ENCODE results near the gene TAC1.
"Not testable (repeated sequence)": the region's sequence is repeated elsewhere in the genome, so short reads cannot be mapped to it uniquely, and the experiment has no call there.

Gene TAC1

GRCh38 chr7:97731736-97732564, at the start of gene TAC1:
Gene TAC1 (plus strand): TSS chr7:97732086. CDS start chr7:97732613, 527 bp downstream.
- intact Hi-C loops (cut with DNase I) = no loop called here
- peak in 2 of 10 donors; percentile 36 to 52 for DNase-seq

DNA sequence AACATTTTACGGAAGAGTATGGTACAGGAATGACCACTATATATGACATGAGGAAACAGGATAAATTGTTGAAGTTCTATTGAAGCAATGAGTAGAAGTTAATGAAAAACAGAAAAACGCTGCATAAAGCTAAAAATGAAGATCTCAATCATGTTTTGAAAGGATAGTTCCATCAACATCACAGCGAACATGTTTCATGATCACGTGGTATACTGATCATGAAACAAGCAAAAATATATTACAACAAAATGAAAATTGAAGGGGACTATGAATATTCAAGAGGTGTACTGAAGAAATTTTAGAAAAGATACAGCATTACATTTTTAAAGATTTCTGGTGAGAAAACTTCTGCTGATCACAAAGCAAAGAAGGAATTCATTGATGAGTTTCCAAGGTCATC, 45.9 kb upstream of the TAC1 start:
- no peak for DNase-seq
- intact Hi-C loops (cut with DNase I) = no loop called here

- intact Hi-C loops (cut with DNase I) = no loop called here
- no peak for DNase-seq
Measured at GRCh38 chr7:97693586-97693985, 38.3 kb upstream of the TAC1 start.

GRCh38 chr7:97694355-97694754, 37.5 kb upstream of the TAC1 start:
- no peak for DNase-seq
- intact Hi-C loops (cut with DNase I) = no loop called here

DNA sequence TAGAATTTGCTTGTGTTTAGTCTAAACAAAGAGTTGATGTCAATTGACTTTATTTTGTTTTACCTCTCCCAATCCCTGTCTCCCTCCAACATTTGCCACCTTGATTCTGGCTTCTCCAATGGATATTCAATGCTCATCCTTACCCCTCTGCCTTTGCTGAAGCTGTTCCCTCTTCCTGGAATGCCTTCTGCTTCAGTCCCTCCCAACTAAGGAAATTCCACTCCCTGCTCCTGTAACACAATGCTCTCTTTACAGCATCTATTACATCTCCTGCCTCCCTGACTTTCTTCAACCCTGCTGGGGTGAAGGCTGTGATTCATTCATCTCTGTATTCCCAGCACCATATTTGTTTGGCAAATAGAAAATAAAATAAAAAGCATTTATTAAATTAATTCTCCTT, 34.5 kb upstream of the TAC1 start:
- no peak for DNase-seq
- intact Hi-C loops (cut with DNase I) = no loop called here

GRCh38 chr7:97722386-97722785, 9.5 kb upstream of the TAC1 start:
- DNase-seq = no peak
- intact Hi-C loops (cut with DNase I) = no loop called here

DNA sequence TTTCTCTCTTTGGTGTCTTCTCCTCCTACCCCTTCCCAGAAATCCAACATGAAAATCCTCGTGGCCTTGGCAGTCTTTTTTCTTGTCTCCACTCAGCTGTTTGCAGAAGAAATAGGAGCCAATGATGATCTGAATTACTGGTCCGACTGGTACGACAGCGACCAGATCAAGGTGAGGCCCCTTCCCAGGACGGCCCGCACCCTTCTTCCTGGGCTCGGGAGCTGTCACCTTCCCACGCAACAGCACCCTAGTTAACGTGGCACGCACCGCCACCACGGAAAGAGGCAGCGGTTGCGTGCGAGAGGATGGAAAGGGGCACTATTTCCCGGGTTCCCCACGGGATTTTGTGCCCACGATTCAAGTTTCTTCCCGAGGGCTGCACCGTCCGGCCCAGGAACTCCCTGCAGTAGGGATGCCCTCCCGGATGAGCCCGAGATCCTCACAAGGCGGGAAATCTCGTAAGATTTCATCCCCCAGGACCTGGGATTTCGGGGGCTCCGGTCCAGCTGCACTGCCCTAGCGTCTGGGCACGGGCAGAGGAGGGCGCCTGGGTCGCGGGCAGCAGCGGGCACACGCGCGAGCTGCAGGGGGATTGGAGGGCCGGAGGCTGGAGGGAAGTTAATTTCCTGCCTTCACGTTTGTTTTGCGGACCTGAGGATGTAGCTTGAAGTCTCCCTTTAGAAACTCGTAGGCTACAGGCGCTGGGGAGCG, 834 bp downstream of the TAC1 start:
- peak in 3 of 10 donors; percentile 48 to 82 (median 58) for DNase-seq

GRCh38 chr7:97733276-97734161, 1.6 kb downstream of the TAC1 start:
- intact Hi-C loops (cut with DNase I) = no loop called here
- peak in 3 of 10 donors; percentile 70 to 81 (median 76) for DNase-seq

More for the DNA sequence above, 834 bp downstream of the TAC1 start:
- intact Hi-C loops (cut with DNase I) = no loop called here

GRCh38 chr7:97734255-97734654, 2.4 kb downstream of the TAC1 start:
- no peak for DNase-seq
- intact Hi-C loops (cut with DNase I) = no loop called here

DNA sequence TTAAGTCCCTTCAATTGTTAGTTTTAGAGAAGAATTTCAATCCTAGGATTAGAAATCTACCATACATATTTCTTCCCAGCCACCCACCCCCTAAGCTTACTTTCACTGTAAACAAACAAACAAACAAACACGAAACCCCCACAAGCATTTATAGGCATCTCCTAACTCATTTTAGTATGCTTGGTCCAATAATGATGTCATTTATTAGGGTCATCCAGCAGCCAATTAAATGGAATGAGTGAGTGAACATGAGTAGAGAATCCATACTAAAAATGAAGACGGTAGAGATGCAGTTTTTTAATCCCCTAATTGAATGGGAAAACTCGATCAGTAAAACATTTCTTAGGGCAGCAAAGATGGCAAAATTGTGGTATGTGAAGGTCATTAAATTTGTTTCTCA, 3.2 kb downstream of the TAC1 start:
- intact Hi-C loops (cut with DNase I) = no loop called here
- DNase-seq = no peak

DNA sequence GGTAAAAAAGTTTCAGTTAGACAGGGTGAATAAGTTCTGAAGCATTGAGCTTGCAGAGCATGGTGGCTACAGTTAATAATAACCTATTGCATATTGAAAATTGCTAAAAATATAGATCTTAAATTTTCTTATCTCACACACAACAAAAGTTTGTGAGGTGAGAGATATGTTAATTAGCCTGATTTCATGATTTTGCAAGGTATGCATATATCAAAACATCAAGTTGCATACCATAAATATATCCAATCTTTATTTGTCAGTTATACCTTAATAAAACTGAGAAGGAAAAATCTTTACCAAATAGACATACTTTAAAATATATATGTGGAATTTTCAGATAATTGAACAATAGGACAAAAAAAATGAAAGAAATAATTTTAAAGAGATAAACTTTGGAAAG, 16.6 kb downstream of the TAC1 start:
- intact Hi-C loops (cut with DNase I) = no loop called here

DNA sequence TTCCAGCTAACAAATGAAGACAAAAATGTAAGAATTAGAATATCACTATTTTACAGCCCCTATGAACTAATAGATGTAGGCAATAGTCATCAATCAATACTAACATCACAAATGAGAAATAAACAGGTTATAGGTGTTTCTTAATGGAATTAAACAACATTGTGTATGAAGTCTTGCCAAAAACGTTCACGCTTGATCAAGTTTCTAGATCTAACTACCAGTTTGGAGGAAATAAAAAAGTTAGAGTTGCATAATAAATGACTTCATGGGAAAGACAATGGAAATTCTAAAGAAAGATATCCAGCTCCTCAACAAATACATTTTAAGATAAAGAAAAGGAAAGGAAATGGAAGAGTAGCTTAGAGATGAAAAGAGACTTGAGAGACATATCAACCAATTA, 19.7 kb downstream of the TAC1 start:
- no peak for DNase-seq
- intact Hi-C loops (cut with DNase I) = no loop called here

More for the DNA sequence above, 16.6 kb downstream of the TAC1 start:
- no peak for DNase-seq

GRCh38 chr7:97752215-97752614, 20.3 kb downstream of the TAC1 start:
- intact Hi-C loops (cut with DNase I) = no loop called here
- DNase-seq = no peak

GRCh38 chr7:97757824-97758223, 25.9 kb downstream of the TAC1 start:
- intact Hi-C loops (cut with DNase I) = no loop called here
- no peak for DNase-seq

DNA sequence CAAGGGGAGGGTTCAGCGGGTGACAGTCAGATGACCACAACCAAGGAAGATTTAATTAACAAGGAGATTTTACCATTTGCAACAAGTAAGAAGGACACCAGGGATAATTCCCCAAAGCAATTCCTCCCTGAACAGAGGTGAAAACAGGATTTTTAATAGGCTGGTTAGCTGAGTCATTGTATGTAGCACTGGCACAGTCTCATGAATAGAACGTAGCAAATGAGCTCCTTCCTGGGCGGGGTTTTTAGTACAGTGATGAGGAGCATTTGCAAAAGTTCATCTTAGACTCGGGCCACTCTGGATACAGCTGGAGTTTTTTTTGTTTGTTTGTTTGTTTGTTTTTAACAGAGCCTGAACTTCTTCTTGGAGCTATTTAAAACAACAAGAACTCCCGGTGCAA, 39.0 kb downstream of the TAC1 start:
- no peak for DNase-seq
- intact Hi-C loops (cut with DNase I) = no loop called here

DNA sequence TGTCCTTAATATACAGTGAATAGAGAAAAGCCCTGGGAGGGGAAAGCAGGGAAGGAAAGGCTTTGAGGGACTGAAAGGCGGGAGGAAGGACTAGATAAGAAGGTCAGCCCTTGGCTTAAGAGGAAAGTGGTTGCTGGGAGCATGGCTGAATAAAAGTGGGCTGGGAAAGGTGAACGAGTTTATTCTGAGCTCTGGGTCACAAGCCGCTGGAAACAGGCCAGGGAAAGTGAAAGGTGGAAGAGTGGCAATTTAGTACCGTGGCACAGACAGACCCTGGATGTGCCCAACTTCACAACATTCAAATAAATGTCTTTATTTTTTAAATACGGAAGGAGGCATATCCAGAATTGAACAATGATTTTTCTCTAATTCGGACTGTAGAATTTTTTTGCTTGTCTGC, 39.7 kb downstream of the TAC1 start:
- intact Hi-C loops (cut with DNase I) = no loop called here
- DNase-seq = no peak

GRCh38 chr7:97772045-97772901, 40.4 kb downstream of the TAC1 start:
- DNase-seq = no peak
- intact Hi-C loops (cut with DNase I) = no loop called here

DNA sequence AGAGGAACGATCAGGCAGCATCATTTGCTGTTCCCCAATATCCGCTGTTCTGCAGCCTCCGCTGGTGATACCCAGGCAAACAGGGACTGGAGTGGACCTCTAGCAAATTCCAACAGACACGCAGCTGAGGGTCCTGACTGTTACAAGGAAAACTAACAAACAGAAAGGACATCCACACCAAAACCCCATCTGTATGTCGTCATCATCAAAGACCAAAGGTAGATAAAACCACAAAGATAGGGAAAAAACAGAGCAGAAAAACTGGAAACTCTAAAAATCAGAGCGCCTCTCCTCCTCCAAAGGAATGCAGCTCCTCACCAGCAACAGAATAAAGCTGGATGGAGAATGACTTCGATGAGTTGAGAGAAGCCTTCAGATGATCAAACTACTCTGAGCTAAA, 54.5 kb downstream of the TAC1 start:
- DNase-seq; intact Hi-C loops (cut with DNase I): not testable (repeated sequence)
